ENCODE results near the gene TGFBI.

GRCh38 chr5:135979510-135979909, 49.3 kb upstream of the TGFBI start:
- TF ChIP-seq CTCF (IDR thresholded peaks at IDR 0.05; ENCODE audit: borderline replicate concordance, extremely low read depth, low read length, poor library complexity, severe bottlenecking), result no peak
- no peak for TF ChIP-seq EZH2 (IDR thresholded peaks at IDR 0.05; ENCODE audit: borderline replicate concordance, low read depth, low read length, severe bottlenecking)

Data from DND-41 (cell line).